GM10266 (cell line): ENCODE measurements around the gene BRI3BP.

ENCODE experiments used
- DNase-seq: peaks from one replicate; pipeline ENCODE4 v3.0.0; 2012; ENCODE audit errors: extremely low spot score
- CTCF ChIP-seq: IDR thresholded peaks from 2 replicates; pipeline ENCODE4 v1.5.1; 2012; ENCODE audit warnings: mild to moderate bottlenecking, low read depth; ENCODE audit not compliant: control insufficient read depth, insufficient read depth; ENCODE audit errors: missing control alignments

Gene BRI3BP

GRCh38 chr12:124964251-124964650, 29.2 kb upstream of the BRI3BP start:
- no peak for TF ChIP-seq CTCF
- no peak for DNase-seq

- DNase-seq, result no peak
- no peak for TF ChIP-seq CTCF
Observed at GRCh38 chr12:124964836-124965462, 28.5 kb upstream of the BRI3BP start.

GRCh38 chr12:124967016-124967739, 26.3 kb upstream of the BRI3BP start:
- no peak for TF ChIP-seq CTCF
- no peak for DNase-seq

GRCh38 chr12:124968656-124969055, 24.8 kb upstream of the BRI3BP start:
- no peak for DNase-seq
- no peak for TF ChIP-seq CTCF

GRCh38 chr12:124970647-124971402, 22.6 kb upstream of the BRI3BP start:
- TF ChIP-seq CTCF, result no peak
- DNase-seq, result no peak

GRCh38 chr12:124971603-124972002, 21.8 kb upstream of the BRI3BP start:
- no peak for TF ChIP-seq CTCF
- no peak for DNase-seq
